Bronchial epithelial cell (primary cell): ENCODE results near the gene ESR1. TPM values are rescaled to one million over a fixed set of nuclear protein-coding genes. Genes with fewer than 3 reads are reported as not detected.

Experiments
- DNase-seq: peaks from one replicate; pipeline ENCODE4 v3.0.0-alpha.2; 2010; ENCODE audit warnings: low read depth
- FAIRE-seq: peaks from 2 replicates; lab custom pipeline; 2011; peaks lifted over from hg19 to GRCh38; lab: Jason Lieb, UNC
- H3K27me3 ChIP-seq: 2 replicates; pipeline ENCODE4 v1.5.1; 2011; ENCODE audit warnings: low read length; ENCODE audit not compliant: control insufficient read depth, insufficient read depth
- H3K36me3 ChIP-seq: 2 replicates; pipeline ENCODE4 v1.5.1; 2011; ENCODE audit warnings: low read length; ENCODE audit not compliant: control insufficient read depth, insufficient read depth
- H3K4me3 ChIP-seq: 2 replicates; pipeline ENCODE4 v1.5.1; 2011; ENCODE audit warnings: mild to moderate bottlenecking, low read depth, low read length, control low read depth
- CTCF ChIP-seq: IDR thresholded peaks from 2 replicates; pipeline ENCODE4 v1.5.1; 2011; ENCODE audit warnings: mild to moderate bottlenecking, moderate library complexity, low read length, control low read depth, inconsistent platforms; ENCODE audit not compliant: insufficient read depth, severe bottlenecking
- total RNA-seq: library from RNA; depleted of rRNA; stranded (reverse); fragments of >200 nt; gene quantifications from 2 replicates; pipeline ENCODE4 v1.2.1, GENCODE V29; 2014

ESR1 gene
- total RNA-seq, 1 donor from 2014 or later: under 0.01 TPM

GRCh38 chr6:151948002-151948743, 140.7 kb downstream of the ESR1 start:
- FAIRE-seq (no peak), DNase-seq (no peak)
- no peak for TF ChIP-seq CTCF
- Histone ChIP-seq H3K27me3 (no peaks in the 10 kb centered on the region), H3K36me3 (no peaks in the 10 kb centered on the region), H3K4me3 (no peak overlapping the region)

GRCh38 chr6:151958332-151958731, 150.8 kb downstream of the ESR1 start:
- Histone ChIP-seq H3K27me3 (no peaks in the 10 kb centered on the region), H3K4me3 (no peak overlapping the region), H3K36me3 (no peaks in the 10 kb centered on the region)
- no peak for TF ChIP-seq CTCF
- DNase-seq: peak; percentile 73
- FAIRE-seq: no peak

- no peaks in the 10 kb centered on the region for H3K36me3 ChIP-seq
- DNase-seq: no peak
- no peaks in the 10 kb centered on the region for H3K27me3 ChIP-seq
- FAIRE-seq: no peak
- no peak overlapping the region for H3K4me3 ChIP-seq
- TF ChIP-seq CTCF: no peak
Measured at GRCh38 chr6:151959086-151959485, 151.6 kb downstream of the ESR1 start.

GRCh38 chr6:151961809-151962208, 154.3 kb downstream of the ESR1 start:
- Histone ChIP-seq H3K36me3 (no peaks in the 10 kb centered on the region), H3K4me3 (no peak overlapping the region), H3K27me3 (no peaks in the 10 kb centered on the region)
- no peak for TF ChIP-seq CTCF
- FAIRE-seq: no peak
- peak; percentile 20 for DNase-seq

- no peaks in the 10 kb centered on the region for H3K36me3 ChIP-seq
- no peaks in the 10 kb centered on the region for H3K27me3 ChIP-seq
- no peak for DNase-seq
- H3K4me3 ChIP-seq: no peak overlapping the region
- peak; percentile 43 for FAIRE-seq
- TF ChIP-seq CTCF: no peak
Measured at GRCh38 chr6:151962246-151962846, 154.9 kb downstream of the ESR1 start.
